ENCODE results near the gene GMPS.
"Not testable (repeated sequence)": the region's sequence is repeated elsewhere in the genome, so short reads cannot be mapped to it uniquely, and the experiment has no call there.

GMPS gene

GRCh38 chr3:155861476-155862183 is 8.8 kb upstream of the GMPS start:
- Mint-ChIP-seq H3K27ac (no peak overlapping the region), H3K4me1 (ENCODE audit: low read depth) (peaks cover 10% of the 10 kb centered on the region), H3K4me3 (no peak overlapping the region), H3K36me3 (ENCODE audit: low read depth) (no peaks in the 10 kb centered on the region), H3K9me3 (no peaks in the 10 kb centered on the region), H3K27me3 (no peaks in the 10 kb centered on the region)
- intact Hi-C loops (cut with micrococcal nuclease), result loop anchor here (5.0 kb wide), 1 partner anchor 109 kb away; no protein-coding TSS in a partner anchor

DNA sequence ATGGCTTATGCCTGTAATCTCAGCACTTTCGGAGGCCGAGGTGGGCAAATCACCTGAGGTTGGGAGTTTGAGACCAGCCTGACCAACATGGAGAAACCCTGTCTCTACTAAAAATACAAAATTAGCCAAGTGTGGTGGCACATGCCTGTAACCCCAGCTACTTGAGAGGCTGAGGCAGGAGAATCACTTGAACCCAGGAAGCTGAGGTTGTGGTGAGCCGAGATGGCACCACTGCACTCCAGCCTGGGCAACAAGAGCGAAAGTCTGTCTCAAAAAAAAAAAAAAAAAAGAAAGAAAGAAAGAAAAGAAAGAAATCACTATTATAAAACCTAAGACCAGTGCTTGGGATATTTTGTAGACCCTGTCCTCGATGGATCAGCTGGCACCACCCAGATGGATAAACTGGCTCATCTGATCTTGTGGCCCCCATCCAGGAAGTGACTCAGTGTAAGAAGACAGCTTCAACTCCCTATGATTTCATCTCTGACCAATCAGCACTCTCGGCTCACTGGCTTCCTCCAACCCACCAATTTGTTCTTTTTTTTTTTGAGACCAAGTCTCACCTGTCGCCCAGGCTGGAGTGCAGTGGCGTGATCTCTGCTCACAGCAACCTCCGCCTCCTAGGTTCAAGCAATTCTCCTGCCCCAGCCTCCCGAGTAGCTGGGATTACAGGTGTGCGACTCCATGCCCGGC is 8.0 kb upstream of the GMPS start:
- Mint-ChIP-seq H3K27ac (peak overlapping the region; percentile 25), H3K4me1 (ENCODE audit: low read depth) (peaks cover 10% of the 10 kb centered on the region)
- not testable (repeated sequence) for H3K9me3 Mint-ChIP-seq; H3K4me3 Mint-ChIP-seq; H3K36me3 Mint-ChIP-seq (ENCODE audit: low read depth); H3K27me3 Mint-ChIP-seq
- intact Hi-C loops (cut with micrococcal nuclease), result loop anchor here (5.0 kb wide), 1 partner anchor 110 kb away; no protein-coding TSS in a partner anchor

GRCh38 chr3:155863072-155863784 is 7.2 kb upstream of the GMPS start:
- Mint-ChIP-seq H3K9me3 (no peaks in the 10 kb centered on the region), H3K4me1 (ENCODE audit: low read depth) (peaks cover 5% of the 10 kb centered on the region), H3K27ac (peak overlapping the region; percentile 25), H3K27me3 (no peaks in the 10 kb centered on the region), H3K36me3 (ENCODE audit: low read depth) (no peaks in the 10 kb centered on the region), H3K4me3 (no peak overlapping the region)
- intact Hi-C loops (cut with micrococcal nuclease), result loop anchor here (5.0 kb wide), 1 partner anchor 111 kb away; no protein-coding TSS in a partner anchor

- Mint-ChIP-seq H3K9me3 (no peaks in the 10 kb centered on the region), H3K4me1 (ENCODE audit: low read depth) (peaks cover 9% of the 10 kb centered on the region), H3K27ac (peak overlapping the region; percentile 93), H3K27me3 (no peaks in the 10 kb centered on the region), H3K36me3 (ENCODE audit: low read depth) (peaks cover 8% of the 10 kb centered on the region), H3K4me3 (peak overlapping the region; percentile 87)
- intact Hi-C loops (cut with micrococcal nuclease), result loop anchor here (1.0 kb wide), 2 partner anchors 15 to 63 kb away; partner anchors contain the start of genes C3orf33 and SLC33A1
Observed at GRCh38 chr3:155869691-155870090, 759 bp upstream of the GMPS start.

DNA sequence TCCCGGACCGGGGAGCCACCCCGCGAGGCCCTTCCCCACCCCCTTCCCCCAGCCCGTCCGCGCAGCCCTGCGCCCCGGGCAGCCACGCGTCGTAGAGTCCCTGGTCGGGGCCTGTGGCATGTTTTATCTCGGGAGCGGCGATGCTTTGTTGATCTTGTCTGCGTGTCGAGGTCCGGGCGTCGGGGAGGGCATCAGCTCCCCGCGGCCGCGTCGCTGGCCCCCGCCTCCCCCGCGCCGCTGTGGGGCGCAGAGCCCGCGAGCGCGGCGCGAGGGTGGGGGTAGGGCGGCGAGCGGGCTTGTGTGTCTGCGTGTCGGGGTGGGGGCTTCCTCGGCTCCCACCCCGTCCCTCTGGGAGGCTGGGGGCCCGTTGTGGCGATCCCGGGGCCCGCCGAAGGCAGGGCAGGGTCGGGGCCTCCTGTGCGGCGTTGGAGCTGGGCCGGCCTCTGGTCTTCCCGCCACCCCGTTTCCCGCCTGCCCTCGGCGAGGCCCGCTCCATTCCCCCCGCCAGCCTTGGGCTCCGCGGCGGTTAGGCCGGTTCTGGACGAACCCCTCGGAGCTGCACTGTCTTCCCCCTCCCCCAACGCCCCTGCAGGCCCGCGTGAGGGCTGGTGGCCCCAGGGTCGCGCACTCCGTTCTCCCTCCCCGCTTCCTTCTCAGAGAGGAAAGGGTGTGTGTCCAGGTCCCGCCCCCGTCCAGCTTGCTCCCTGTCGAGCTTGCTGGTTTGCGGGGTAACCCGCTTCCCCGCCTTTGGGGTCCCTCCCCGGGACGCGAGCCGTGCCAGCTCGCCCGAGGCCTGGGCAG is 695 bp downstream of the GMPS start:
- peak overlapping the region; percentile 95 for H3K4me3 Mint-ChIP-seq
- intact Hi-C loops (cut with micrococcal nuclease), result loop anchor here (1.0 kb wide), 2 partner anchors 17 to 65 kb away; partner anchors contain the start of genes C3orf33 and SLC33A1
- H3K36me3 Mint-ChIP-seq (ENCODE audit: low read depth), result peaks cover 8% of the 10 kb centered on the region
- H3K27me3 Mint-ChIP-seq, result no peaks in the 10 kb centered on the region
- no peaks in the 10 kb centered on the region for H3K9me3 Mint-ChIP-seq
- H3K4me1 Mint-ChIP-seq (ENCODE audit: low read depth), result peaks cover 21% of the 10 kb centered on the region
- peak overlapping the region; percentile 93 for H3K27ac Mint-ChIP-seq

DNA sequence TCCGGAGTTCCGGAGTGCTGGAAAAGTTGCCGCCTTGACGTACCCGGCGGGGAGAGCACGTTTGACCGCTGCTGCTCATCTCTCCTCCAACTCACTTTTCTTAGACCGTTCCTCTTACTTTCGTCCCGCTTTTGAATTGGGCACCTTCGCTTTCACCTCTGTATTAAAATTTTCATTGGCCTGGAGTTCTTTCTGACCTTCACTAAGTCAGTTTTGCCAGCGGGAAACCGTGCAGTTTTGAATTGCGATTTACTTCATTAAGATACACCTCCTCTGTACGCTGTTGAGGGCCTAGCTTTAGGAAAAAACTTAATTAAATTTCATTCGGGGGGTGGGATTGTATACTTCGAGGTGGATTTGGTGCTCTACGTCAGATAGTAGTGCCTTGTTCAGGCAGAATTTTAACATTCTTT is 1.3 kb downstream of the GMPS start:
- H3K9me3 Mint-ChIP-seq, result no peaks in the 10 kb centered on the region

GRCh38 chr3:155872904-155873646 is 2.6 kb downstream of the GMPS start:
- Mint-ChIP-seq H3K4me1 (ENCODE audit: low read depth) (peaks cover 24% of the 10 kb centered on the region), H3K9me3 (no peaks in the 10 kb centered on the region), H3K27me3 (no peaks in the 10 kb centered on the region), H3K27ac (no peak overlapping the region), H3K36me3 (ENCODE audit: low read depth) (peaks cover 8% of the 10 kb centered on the region), H3K4me3 (no peak overlapping the region)
- intact Hi-C loops (cut with micrococcal nuclease), result no loop called here

More for the DNA sequence above, 1.3 kb downstream of the GMPS start:
- Mint-ChIP-seq H3K27ac (peak overlapping the region; percentile 93), H3K4me3 (peak overlapping the region; percentile 95), H3K36me3 (ENCODE audit: low read depth) (peaks cover 8% of the 10 kb centered on the region), H3K27me3 (no peaks in the 10 kb centered on the region), H3K4me1 (ENCODE audit: low read depth) (peaks cover 24% of the 10 kb centered on the region)
- intact Hi-C loops (cut with micrococcal nuclease), result no loop called here

- H3K4me1 Mint-ChIP-seq (ENCODE audit: low read depth), result peaks cover 31% of the 10 kb centered on the region
- H3K27ac Mint-ChIP-seq, result no peak overlapping the region
- H3K4me3 Mint-ChIP-seq, result no peak overlapping the region
- H3K9me3 Mint-ChIP-seq, result no peaks in the 10 kb centered on the region
- intact Hi-C loops (cut with micrococcal nuclease), result no loop called here
- H3K36me3 Mint-ChIP-seq (ENCODE audit: low read depth), result peaks cover 8% of the 10 kb centered on the region
- no peaks in the 10 kb centered on the region for H3K27me3 Mint-ChIP-seq
Observed at GRCh38 chr3:155876037-155876436, 5.6 kb downstream of the GMPS start.

GRCh38 chr3:155876503-155876902 is 6.1 kb downstream of the GMPS start:
- Mint-ChIP-seq H3K36me3 (ENCODE audit: low read depth) (peaks cover 4% of the 10 kb centered on the region), H3K27me3 (no peaks in the 10 kb centered on the region), H3K9me3 (no peaks in the 10 kb centered on the region), H3K4me3 (no peak overlapping the region), H3K4me1 (ENCODE audit: low read depth) (peaks cover 31% of the 10 kb centered on the region), H3K27ac (no peak overlapping the region)
- intact Hi-C loops (cut with micrococcal nuclease), result no loop called here

- H3K27ac Mint-ChIP-seq, result no peak overlapping the region
- H3K9me3 Mint-ChIP-seq, result no peaks in the 10 kb centered on the region
- no peak overlapping the region for H3K4me3 Mint-ChIP-seq
- H3K36me3 Mint-ChIP-seq (ENCODE audit: low read depth), result no peaks in the 10 kb centered on the region
- H3K4me1 Mint-ChIP-seq (ENCODE audit: low read depth), result peaks cover 18% of the 10 kb centered on the region
- H3K27me3 Mint-ChIP-seq, result no peaks in the 10 kb centered on the region
- intact Hi-C loops (cut with micrococcal nuclease), result no loop called here
Observed at GRCh38 chr3:155880286-155880685, 9.8 kb downstream of the GMPS start.

DNA sequence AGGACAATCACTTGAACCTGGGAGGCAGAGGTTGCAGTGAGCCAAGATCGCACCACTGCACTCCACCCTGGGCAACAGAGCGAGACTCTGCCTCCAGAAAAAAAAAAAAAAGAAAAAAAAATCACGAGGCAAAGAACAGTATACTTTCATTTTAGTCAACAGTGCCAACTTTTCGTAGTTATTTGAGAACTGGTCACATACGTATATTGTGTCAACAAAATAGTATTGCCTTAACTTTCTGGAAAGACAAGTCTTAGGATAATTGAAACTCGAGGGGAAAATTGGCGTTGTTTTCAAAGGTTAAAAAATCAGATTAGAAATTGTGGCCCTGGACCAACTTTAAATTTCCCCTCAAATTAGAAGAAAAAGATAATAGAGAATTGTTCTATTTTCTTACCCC is 13.8 kb downstream of the GMPS start:
- Mint-ChIP-seq H3K27me3 (no peaks in the 10 kb centered on the region), H3K27ac (no peak overlapping the region), H3K36me3 (ENCODE audit: low read depth) (no peaks in the 10 kb centered on the region), H3K4me1 (ENCODE audit: low read depth) (peaks cover 27% of the 10 kb centered on the region), H3K9me3 (no peaks in the 10 kb centered on the region), H3K4me3 (no peak overlapping the region)
- intact Hi-C loops (cut with micrococcal nuclease), result no loop called here

DNA sequence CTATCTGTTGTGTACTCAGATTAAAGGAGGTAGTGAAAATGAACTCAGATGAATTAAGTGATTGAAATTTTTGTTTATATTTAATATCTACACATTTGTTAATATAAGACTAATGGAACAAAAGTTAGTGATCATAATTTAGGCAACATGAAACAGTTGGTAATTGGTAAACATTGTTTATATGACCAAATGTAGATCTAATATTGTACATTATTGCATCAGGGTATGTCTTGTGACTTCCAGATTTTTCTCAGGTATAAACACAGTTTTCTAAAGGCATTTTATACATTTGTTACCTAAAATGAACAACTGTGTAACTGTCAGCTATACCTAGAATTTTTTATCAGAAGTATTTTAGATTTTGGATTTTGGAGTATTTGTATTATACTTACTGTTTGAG is 14.8 kb downstream of the GMPS start:
- intact Hi-C loops (cut with micrococcal nuclease), result no loop called here
- Mint-ChIP-seq H3K9me3 (no peaks in the 10 kb centered on the region), H3K27ac (no peak overlapping the region), H3K4me3 (no peak overlapping the region), H3K4me1 (ENCODE audit: low read depth) (peaks cover 25% of the 10 kb centered on the region), H3K36me3 (ENCODE audit: low read depth) (no peaks in the 10 kb centered on the region), H3K27me3 (no peaks in the 10 kb centered on the region)

DNA sequence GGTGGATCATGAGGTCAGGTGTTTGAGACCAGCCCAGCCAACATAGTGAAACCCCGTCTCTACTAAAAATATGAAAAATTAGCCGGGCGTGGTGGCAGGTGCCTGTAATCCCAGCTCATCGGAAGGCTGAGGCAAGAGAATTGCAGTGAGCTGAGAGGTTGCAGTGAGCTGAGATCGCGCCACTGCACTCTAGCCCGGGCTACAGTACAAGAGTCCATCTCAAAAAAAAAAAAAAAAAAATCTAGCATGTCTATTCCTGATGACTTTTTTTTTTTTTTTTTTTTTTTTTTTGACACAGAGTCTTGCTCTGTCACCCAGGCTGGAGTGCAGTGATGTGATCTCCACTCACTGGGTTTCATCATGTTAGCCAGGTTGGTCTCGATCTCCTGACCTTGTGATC is 15.9 kb downstream of the GMPS start:
- intact Hi-C loops (cut with micrococcal nuclease); H3K27me3 Mint-ChIP-seq; H3K4me3 Mint-ChIP-seq; H3K27ac Mint-ChIP-seq; H3K9me3 Mint-ChIP-seq; H3K36me3 Mint-ChIP-seq (ENCODE audit: low read depth): not testable (repeated sequence)
- H3K4me1 Mint-ChIP-seq (ENCODE audit: low read depth), result peaks cover 28% of the 10 kb centered on the region
